Right cardiac atrium (tissue), 5 donors: ENCODE data around the gene MEIOSIN. TPM values are rescaled to one million over a fixed set of nuclear protein-coding genes. Genes with fewer than 3 reads are reported as not detected.
A peak's percentile ranks its signal among the peaks of the same experiment; 100 is the strongest.

Experiments
- ATAC-seq, 2 donors: fragments of 200-7000 bp; cut with Tn5 transposase; one replicate each; pipeline versions ENCODE4 v1.8.0 to v1.9.1; 2020; ENCODE audit warnings: moderate library complexity in 2 of 2, mild to moderate bottlenecking in 1 of 2
- DNase-seq, 3 donors: peaks; one replicate each; pipeline ENCODE4 v3.0.0-alpha.2; 2020
- H3K27ac ChIP-seq: one replicate; pipeline ENCODE4 v1.5.1; 2013; ENCODE audit warnings: mild to moderate bottlenecking, low read length, control low read depth, moderate library complexity
- H3K27me3 ChIP-seq: one replicate; pipeline ENCODE4 v1.6.1; 2013; ENCODE audit not compliant: control insufficient read depth, insufficient read depth
- H3K4me1 ChIP-seq: one replicate; pipeline ENCODE4 v1.6.1; 2013; ENCODE audit warnings: low read length; ENCODE audit not compliant: control insufficient read depth, insufficient read depth
- H3K4me3 ChIP-seq: one replicate; pipeline ENCODE4 v1.5.1; 2013; ENCODE audit warnings: low read length, control low read depth
- H3K9me3 ChIP-seq: one replicate; pipeline ENCODE4 v1.6.1; 2013; ENCODE audit warnings: low read length; ENCODE audit not compliant: control insufficient read depth
- WGBS: extraction: QIAGEN DNeasy Blood & Tissue Kit; methylation state at CpG from one replicate; pipeline ENCODE4 v1.1.7; 2013; 5-methylcytosine and 5-hydroxymethylcytosine counted together
- intact Hi-C, 4 donors: fragments of 100-400 bp; cut with DNase I; formaldehyde crosslinking; loops; one replicate each; pipeline versions ENCODE4 v1.11.0 to v1.14.0; 2022 to 2023
- polyA plus RNA-seq: library from polyadenylated mRNA; stranded (reverse); fragments of 200-250 nt; gene quantifications from one replicate; pipeline ENCODE4 v1.2.3, GENCODE V29; 2013
- total RNA-seq, 4 donors: library from RNA; stranded (reverse); fragmentation: NEBNext Ultra II Directional; extraction: Animal tissue kit (Norgen Biotek cat#: 25700); gene quantifications; one replicate each; pipeline ENCODE4 v1.2.1, GENCODE V29; 2021
- donor health status: healthy with polysubstance abuse.
- donor health status: DM: no; HTN: yes; CAD: no.
- donor health status: DM: no; HTN: no; CAD: no.
- donor health status: DM: no; HTN: yes; CAD: no; lungs with severe emphysema.
- donor health status: DM: yes; HTN: yes; CAD: no.

The MEIOSIN gene
- total and polyA plus RNA-seq, 5 donors = 0.15 to 0.76 (median 0.34) TPM

DNA sequence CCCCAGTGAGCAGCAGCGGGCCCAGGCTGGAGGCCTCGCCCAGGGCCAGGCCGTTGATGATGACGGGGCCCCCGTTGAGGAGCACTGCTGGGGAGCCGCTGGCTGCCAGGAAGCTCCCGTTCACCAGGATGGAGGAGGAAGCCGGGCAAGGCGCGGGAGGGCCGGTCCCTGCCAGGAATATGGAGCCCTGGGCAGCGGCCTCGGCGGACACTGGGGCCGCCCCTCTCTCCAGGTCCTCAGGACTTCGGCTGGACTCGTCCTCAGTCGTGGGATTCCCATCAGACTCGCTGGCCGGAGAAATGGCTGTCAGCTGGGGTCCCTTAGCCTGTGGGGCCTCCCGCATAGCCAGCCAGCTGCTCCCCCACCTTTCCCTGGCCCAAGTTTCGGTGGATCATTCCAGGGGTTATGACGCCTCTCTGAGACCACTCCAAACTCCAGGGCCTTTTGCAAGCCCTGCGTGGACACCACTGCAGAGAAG, 33.7 kb downstream of the MEIOSIN start:
- ATAC-seq (no peak), DNase-seq (peak in 1 of 3 donors; percentile 82)
- Histone ChIP-seq H3K27ac (peak overlapping the region; percentile 99), H3K9me3 (no peaks in the 10 kb centered on the region), H3K4me1 (no peaks in the 10 kb centered on the region), H3K4me3 (peak overlapping the region; percentile 80), H3K27me3 (no peaks in the 10 kb centered on the region)
- 16% methylated on average over 24 of the region's 24 CpGs for WGBS
- intact Hi-C loops = loop anchor here in 1 of 4 donors (5.0 to 10.0 kb wide), 2 partner anchors 52 to 75 kb away; partner anchors contain the start of genes QPCTL and SNRPD2

DNA sequence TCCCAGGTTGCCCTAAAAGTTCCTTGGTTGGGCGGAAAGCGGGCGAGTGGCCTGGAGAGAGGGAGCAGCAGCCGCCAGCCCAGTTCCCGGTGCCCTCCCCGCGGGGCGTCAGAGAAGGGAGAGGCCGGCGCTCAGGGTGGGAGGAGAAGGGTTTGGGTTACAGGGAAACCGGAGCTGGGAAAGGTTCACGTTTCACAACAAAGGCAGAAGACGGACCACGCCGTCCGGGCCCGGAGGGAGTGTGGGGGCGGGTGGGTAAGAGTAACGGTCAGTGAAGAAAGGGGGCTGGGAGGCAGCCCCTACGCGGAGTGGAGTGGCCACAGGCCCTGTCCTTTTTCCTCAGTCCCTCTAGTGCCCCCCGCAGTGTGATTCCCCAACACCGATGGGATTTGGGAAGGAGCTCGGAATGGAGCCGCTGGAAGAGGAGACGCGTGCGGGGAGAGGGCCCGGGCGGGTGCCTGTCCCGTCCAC, 34.2 kb downstream of the MEIOSIN start:
- H3K4me3 ChIP-seq = peak overlapping the region; percentile 80
- H3K27ac ChIP-seq = peak overlapping the region; percentile 99
- 10% methylated on average over 31 of the region's 31 CpGs for WGBS
- H3K4me1 ChIP-seq = no peaks in the 10 kb centered on the region
- DNase-seq = peak; percentile 81 to 92 (median 90)
- ATAC-seq = peak; percentile 3 to 8
- H3K27me3 ChIP-seq = no peaks in the 10 kb centered on the region
- no peaks in the 10 kb centered on the region for H3K9me3 ChIP-seq
- intact Hi-C loops = loop anchor here in 1 of 4 donors (5.0 to 10.0 kb wide), 2 partner anchors 53 to 75 kb away; partner anchors contain the start of genes QPCTL and SNRPD2

DNA sequence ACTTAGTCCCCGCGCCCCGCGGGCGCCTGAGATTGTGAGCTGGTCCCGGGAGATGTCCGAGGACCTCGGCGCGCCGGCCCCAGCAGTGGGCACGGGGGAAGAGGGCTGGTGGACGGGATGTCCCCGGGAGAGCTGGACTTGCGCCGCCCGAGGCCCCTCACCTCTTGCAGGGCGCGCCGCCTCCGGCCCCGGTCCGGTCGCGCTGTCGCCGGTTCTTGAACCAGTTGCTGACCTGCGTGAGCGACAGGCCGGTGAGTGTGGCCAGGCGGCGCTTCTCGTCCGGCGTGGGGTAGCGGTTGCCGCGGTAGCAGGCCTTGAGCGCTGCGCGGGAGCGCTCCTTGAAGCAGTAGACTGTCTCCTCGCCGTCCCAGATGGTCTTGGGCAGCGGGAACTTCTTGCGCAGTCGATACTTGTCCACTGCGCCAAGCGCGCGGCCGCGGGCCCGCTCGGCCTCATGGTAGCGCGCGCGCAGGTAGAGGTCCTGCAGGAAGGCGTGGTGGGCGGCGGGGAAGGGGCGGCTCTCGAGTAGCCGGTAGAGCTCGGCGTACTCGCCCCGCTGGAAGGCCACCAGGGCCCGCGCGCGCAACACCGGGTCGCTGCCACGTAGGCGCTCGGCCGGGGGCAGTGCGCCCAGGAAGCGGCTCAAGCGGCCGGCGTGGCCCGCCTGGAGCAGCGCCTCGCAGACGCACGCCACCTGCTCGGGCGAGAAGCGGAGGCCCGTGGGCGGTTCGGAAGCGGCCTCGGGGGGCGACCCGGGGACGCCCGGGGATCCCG, 34.8 kb downstream of the MEIOSIN start:
- WGBS = under 1% methylated on average over 102 of the region's 102 CpGs
- Histone ChIP-seq H3K4me1 (no peaks in the 10 kb centered on the region), H3K9me3 (no peaks in the 10 kb centered on the region), H3K27me3 (no peaks in the 10 kb centered on the region), H3K27ac (peak overlapping the region; percentile 99), H3K4me3 (peak overlapping the region; percentile 80)
- intact Hi-C loops = loop anchor here in 1 of 4 donors (5.0 to 10.0 kb wide), 2 partner anchors 53 to 76 kb away; partner anchors contain the start of genes QPCTL and SNRPD2
- peak; percentile 70 to 91 (median 90) for DNase-seq
- ATAC-seq = no peak

DNA sequence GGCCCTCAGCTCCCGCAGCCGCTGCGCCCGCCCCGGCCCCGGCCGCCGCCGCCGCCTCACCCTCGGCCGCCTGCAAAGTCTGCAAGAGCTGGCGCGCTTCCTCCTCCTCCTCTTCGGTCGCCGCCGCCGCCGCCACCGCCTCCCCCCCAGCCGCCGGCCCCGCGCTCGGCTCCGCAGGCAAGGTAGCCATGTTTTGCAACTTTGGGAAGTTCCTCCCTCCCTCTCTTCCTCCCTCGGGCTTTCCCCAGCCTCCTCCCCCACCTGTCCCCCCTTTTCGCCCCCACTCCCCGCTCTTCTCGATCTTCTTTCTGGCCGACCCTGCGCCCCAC, 35.4 kb downstream of the MEIOSIN start:
- ATAC-seq (no peak), DNase-seq (peak in 2 of 3 donors; percentile 86 to 87)
- intact Hi-C loops = loop anchor here in 1 of 4 donors (5.0 to 10.0 kb wide), 2 partner anchors 54 to 76 kb away; partner anchors contain the start of genes QPCTL and SNRPD2
- Histone ChIP-seq H3K27me3 (no peaks in the 10 kb centered on the region), H3K9me3 (no peaks in the 10 kb centered on the region), H3K27ac (peak overlapping the region; percentile 99), H3K4me1 (no peaks in the 10 kb centered on the region), H3K4me3 (peak overlapping the region; percentile 80)
- under 1% methylated on average over 31 of the region's 33 CpGs for WGBS

DNA sequence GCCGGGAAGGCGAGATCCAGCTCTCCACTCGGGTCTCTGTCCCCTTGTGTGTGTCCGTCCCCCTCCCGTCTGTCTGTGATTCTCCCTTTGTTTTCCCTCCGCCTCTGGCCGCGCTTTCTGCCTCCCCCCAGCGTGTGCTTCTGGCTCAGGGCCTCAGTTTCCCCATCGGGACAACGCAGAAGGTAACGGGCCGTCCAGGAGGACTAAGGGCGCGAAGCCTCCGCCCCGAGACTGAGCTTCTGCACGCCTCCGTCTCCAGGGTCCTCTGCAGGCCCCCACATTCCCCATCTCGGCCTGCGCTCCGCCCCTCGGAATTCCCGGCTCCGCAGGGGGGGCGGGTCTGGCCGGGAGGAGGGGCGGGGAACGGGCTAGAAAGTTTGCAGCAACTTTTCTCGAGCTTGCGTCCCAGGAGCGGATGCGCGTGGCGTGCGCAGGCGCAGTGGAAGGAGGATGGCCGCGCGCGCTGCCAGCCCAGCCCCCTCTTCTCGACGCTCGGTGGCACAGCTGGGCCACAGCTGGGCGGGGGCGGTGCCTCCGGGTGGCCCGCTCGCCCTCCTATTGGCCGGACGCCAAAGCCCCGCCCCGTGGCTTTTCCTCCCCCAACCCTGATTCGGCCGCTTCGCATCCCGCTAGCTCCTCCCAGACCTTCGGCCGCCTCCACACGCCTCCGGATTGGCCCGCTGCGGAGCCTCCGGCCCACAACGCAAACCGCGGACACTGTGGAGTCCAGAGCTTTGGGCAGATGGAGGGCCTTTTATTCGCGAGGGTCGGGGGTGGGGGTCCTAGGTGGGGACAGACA, 35.9 kb downstream of the MEIOSIN start, which contains the start of gene SIX5:
SIX5 (minus strand) TSS at position 269 of the 799 bp plus-strand sequence. CDS start 408 bp downstream, outside the sequence.
- WGBS = under 1% methylated on average over 70 of the region's 70 CpGs
- DNase-seq (peak; percentile 99 to 100 (median 99)), ATAC-seq (peak; percentile 72 to 73)
- Histone ChIP-seq H3K4me1 (no peaks in the 10 kb centered on the region), H3K4me3 (peak within 1 kb of the TSS; percentile 80), H3K27me3 (no peaks in the 10 kb centered on the region), H3K9me3 (no peaks in the 10 kb centered on the region), H3K27ac (peak within 1 kb of the TSS; percentile 99)
- intact Hi-C loops = loop anchor here in 1 of 4 donors (5.0 to 10.0 kb wide), 2 partner anchors 54 to 77 kb away; partner anchors contain the start of genes QPCTL and SNRPD2

DNA sequence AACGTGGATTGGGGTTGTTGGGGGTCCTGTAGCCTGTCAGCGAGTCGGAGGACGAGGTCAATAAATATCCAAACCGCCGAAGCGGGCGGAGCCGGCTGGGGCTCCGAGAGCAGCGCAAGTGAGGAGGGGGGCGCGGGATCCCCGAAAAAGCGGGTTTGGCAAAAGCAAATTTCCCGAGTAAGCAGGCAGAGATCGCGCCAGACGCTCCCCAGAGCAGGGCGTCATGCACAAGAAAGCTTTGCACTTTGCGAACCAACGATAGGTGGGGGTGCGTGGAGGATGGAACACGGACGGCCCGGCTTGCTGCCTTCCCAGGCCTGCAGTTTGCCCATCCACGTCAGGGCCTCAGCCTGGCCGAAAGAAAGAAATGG, 36.6 kb downstream of the MEIOSIN start:
- peak overlapping the region; percentile 33 for H3K4me3 ChIP-seq
- no peaks in the 10 kb centered on the region for H3K27me3 ChIP-seq
- DNase-seq (peak; percentile 65 to 87 (median 78)), ATAC-seq (peak in 1 of 2 donors; percentile 1)
- WGBS = under 1% methylated on average over 28 of the region's 28 CpGs
- H3K9me3 ChIP-seq = no peaks in the 10 kb centered on the region
- intact Hi-C loops = loop anchor here in 1 of 4 donors (5.0 to 10.0 kb wide), 2 partner anchors 55 to 78 kb away; partner anchors contain the start of genes QPCTL and SNRPD2
- peak overlapping the region; percentile 86 for H3K27ac ChIP-seq
- H3K4me1 ChIP-seq = no peaks in the 10 kb centered on the region

DNA sequence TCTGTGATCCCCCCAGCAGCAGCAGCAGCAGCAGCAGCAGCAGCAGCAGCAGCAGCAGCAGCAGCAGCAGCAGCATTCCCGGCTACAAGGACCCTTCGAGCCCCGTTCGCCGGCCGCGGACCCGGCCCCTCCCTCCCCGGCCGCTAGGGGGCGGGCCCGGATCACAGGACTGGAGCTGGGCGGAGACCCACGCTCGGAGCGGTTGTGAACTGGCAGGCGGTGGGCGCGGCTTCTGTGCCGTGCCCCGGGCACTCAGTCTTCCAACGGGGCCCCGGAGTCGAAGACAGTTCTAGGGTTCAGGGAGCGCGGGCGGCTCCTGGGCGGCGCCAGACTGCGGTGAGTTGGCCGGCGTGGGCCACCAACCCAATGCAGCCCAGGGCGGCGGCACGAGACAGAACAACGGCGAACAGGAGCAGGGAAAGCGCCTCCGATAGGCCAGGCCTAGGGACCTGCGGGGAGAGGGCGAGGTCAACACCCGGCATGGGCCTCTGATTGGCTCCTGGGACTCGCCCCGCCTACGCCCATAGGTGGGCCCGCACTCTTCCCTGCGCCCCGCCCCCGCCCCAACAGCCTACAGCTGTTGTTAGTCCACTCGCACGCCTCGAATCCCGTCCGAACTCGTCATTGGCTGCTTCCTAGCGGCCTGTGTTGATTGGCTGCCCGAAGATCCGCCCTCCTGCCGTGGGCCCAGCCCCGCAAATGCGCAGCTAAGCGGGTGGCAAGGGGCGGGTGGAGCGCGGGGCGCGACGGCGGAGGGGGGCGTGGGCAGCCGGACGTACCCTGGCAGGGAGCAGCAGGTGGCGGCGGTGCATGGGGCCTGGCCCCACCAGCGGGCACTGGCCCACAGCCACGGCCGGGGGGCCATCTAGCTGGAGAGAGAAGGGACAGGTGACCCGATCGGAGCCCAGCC, 37.2 kb downstream of the MEIOSIN start:
- ATAC-seq = peak; percentile 81 to 83
- DNase-seq = peak; percentile 97 to 99 (median 99)
- WGBS = 3% methylated on average over 79 of the region's 79 CpGs
- Histone ChIP-seq H3K27ac (peak overlapping the region; percentile 86), H3K27me3 (no peaks in the 10 kb centered on the region), H3K4me3 (peak overlapping the region; percentile 33), H3K9me3 (no peaks in the 10 kb centered on the region), H3K4me1 (no peaks in the 10 kb centered on the region)
- intact Hi-C loops = no loop called here

DNA sequence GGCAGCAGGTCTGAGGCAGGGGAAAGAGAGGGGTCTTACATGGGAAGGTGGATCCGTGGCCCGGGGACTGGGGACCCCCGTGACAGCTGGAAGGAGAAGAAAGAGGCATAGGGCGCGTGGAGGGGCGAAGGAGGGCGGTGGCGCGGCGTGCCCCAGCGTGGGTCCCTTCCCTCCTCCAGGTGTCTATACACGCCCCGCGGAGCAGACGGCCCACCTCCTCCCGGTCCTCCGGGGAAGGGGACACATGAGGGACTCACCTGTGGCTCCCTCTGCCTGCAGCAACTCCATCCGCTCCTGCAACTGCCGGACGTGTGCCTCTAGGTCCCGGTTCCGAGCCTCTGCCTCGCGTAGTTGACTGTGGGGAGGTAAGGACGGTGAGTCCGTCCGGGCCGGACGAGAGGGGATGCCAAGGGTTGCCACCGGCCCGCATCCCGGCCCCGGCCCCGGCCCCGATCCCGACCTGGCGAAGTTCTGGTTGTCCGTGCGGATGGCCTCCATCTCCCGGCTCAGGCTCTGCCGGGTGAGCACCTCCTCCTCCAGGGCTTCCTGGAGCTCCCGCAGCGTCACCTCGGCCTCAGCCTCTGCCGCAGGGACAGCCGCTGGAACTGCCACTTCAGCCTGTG, 38.2 kb downstream of the MEIOSIN start:
- Histone ChIP-seq H3K27ac (peak overlapping the region; percentile 86), H3K27me3 (no peaks in the 10 kb centered on the region), H3K9me3 (no peaks in the 10 kb centered on the region), H3K4me3 (no peak overlapping the region), H3K4me1 (no peaks in the 10 kb centered on the region)
- ATAC-seq = no peak
- 84% methylated on average over 46 of the region's 46 CpGs for WGBS
- intact Hi-C loops = no loop called here
- peak in 2 of 3 donors; percentile 75 to 77 for DNase-seq

DNA sequence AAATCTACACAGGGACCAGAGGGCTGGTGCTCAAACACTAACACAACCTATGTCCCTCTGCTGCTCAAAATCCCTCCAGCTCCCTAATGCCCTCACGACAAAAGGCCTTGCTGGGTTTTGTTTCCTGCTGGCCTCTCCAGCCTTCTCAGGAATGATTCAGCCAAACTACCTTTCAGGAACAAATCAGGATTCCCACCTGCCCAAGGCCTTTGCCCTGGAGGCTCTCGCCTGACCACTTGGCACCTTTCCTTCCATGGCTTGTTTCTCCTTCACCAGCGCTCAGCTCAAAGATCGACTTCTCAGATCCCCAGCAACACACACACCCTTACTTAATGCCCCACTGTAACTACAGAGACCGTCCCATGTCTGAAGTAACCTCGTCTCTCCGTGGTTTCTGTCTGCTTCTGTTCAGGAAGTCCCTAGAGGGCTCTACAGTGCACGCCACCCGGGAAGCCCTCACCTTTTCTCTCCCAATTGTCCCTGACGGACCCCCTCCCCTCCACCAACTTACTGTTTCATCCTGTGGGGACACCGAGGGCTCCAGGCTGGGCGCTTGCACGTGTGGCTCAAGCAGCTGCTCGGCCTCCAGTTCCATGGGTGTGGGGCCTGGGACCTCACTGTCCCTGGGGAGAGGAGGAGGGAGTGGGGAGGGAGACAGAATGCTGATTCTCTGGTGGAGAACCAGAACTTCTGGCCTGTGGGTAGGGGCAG, 39.0 kb downstream of the MEIOSIN start:
- intact Hi-C loops = no loop called here
- DNase-seq = no peak
- H3K27me3 ChIP-seq = no peaks in the 10 kb centered on the region
- 83% methylated on average over 14 of the region's 14 CpGs for WGBS
- H3K27ac ChIP-seq = no peak overlapping the region
- H3K4me1 ChIP-seq = no peaks in the 10 kb centered on the region
- H3K4me3 ChIP-seq = no peak overlapping the region
- no peaks in the 10 kb centered on the region for H3K9me3 ChIP-seq
- no peak for ATAC-seq
